GM10248 (cell line): ENCODE measurements around the gene PHF3.

ENCODE experiments used
- CTCF ChIA-PET: fragments of 300-600 bp; sonication (Branson Sonifier 250); formaldehyde crosslinking; extraction: SDS; loops from one replicate; lab custom pipeline; 2021; ENCODE audit warnings: antibody characterized with exemption; lab: Yijun Ruan, JAX
- POLR2A ChIA-PET: fragments of 350-650 bp; sonication (Branson Sonifier 250); formaldehyde crosslinking; extraction: SDS; loops from one replicate; lab custom pipeline; 2020; ENCODE audit warnings: antibody characterized with exemption; lab: Yijun Ruan, JAX
- DNase-seq: peaks from one replicate; pipeline ENCODE4 v3.0.0; 2012; ENCODE audit errors: extremely low spot score
- CTCF ChIP-seq: IDR thresholded peaks from 2 replicates; pipeline ENCODE4 v1.5.1; 2012; ENCODE audit warnings: mild to moderate bottlenecking, low read depth; ENCODE audit errors: extremely low read depth, missing control alignments, control extremely low read depth

PHF3 gene

DNA sequence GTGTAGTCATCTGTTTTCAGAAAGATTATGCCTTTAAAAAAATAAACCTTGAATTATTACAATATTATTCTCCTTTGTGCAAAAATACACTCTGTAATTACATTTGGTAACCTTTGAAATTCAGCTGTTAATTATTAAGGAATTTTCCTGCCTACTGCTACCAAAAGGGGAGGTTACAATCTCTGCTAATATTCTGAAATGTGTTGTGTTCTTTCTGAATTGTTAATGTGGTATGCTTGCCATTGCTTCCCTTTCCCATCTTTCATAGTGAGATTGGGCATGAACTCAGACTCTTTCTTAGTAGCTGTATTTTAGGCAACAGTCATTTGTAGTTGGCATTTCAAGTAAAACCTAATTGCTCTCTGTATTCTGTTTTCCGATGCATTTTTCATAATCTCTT is 73.0 kb downstream of the PHF3 start:
- ChIA-PET CTCF (interaction anchor here (1.0 kb wide), 1 partner anchor 9 kb away, joined by 5 read pairs; no protein-coding TSS in a partner anchor), POLR2A (no interaction called here)
- TF ChIP-seq CTCF, result no peak

GRCh38 chr6:63709148-63709547 is 73.5 kb downstream of the PHF3 start:
- DNase-seq, result no peak
- TF ChIP-seq CTCF, result no peak
- ChIA-PET CTCF (interaction anchor here (0.9 kb wide), 1 partner anchor 13 kb away, joined by 3 read pairs; no protein-coding TSS in a partner anchor), POLR2A (no interaction called here)

More for the DNA sequence above, 73.0 kb downstream of the PHF3 start:
- no peak for DNase-seq

DNA sequence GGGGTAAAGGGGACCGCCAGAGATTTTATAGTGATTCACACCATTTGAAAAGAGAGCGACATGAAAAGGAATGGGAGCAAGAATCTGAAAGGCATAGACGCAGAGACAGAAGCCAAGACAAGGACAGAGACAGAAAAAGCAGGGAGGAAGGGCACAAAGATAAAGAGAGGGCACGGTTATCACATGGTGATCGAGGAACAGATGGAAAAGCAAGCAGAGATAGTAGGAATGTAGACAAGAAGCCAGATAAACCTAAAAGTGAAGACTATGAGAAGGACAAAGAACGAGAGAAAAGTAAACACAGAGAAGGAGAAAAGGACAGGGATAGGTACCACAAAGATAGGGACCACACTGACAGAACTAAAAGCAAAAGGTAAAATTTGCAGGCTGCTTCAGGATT is 77.7 kb downstream of the PHF3 start:
- ChIA-PET POLR2A (no interaction called here), CTCF (no interaction called here)
- TF ChIP-seq CTCF, result no peak
- DNase-seq, result no peak

- no peak for DNase-seq
- TF ChIP-seq CTCF, result no peak
- ChIA-PET POLR2A (no interaction called here), CTCF (interaction anchor here (1.4 to 3.3 kb wide), 4 partner anchors 8 to 116 kb away, joined by 3 to 12 read pairs (median 5); no protein-coding TSS in a partner anchor)
Measured at GRCh38 chr6:63714091-63714490, 78.5 kb downstream of the PHF3 start.

- POLR2A ChIA-PET, result no interaction called here
Measured at GRCh38 chr6:63716169-63716568, 80.6 kb downstream of the PHF3 start.

DNA sequence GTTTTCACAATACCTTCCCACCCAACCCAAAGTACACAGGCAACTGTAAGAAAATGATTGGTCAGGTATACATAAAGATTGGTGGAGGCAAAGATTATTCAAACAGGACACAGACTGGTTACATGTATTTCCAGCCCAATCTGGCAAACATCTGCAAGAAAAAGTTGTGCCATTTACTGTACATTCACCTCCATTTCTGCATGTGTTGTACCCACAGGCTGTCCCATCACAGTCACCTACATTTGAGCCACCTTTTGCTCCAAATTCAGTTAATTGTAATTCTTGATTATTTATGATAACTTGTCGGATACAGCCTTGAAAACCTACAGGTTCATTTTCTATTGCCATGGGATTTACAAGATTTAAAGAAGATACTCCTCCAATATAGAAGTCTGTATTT is 85.6 kb downstream of the PHF3 start:
- DNase-seq, result no peak
- TF ChIP-seq CTCF, result no peak
- ChIA-PET CTCF (no interaction called here), POLR2A (no interaction called here)

More at GRCh38 chr6:63716169-63716568, 80.6 kb downstream of the PHF3 start:
- no peak for DNase-seq
- TF ChIP-seq CTCF, result no peak
- CTCF ChIA-PET, result interaction anchor here (1.7 to 3.3 kb wide), 2 partner anchors 13 to 118 kb away, joined by 3 to 12 read pairs; no protein-coding TSS in a partner anchor
